Smooth muscle cell (in vitro differentiated cells): ENCODE data around the gene CHMP6. TPM values are rescaled to one million over a fixed set of nuclear protein-coding genes. Genes with fewer than 3 reads are reported as not detected.

Experiments
- DNase-seq: peaks from one replicate; lab custom pipeline; 2025; ENCODE audit not compliant: unreplicated experiment; lab: John Stamatoyannopoulos, UW
- H2AFZ ChIP-seq: fragments of 200-600 bp; sonication (generic); 2 replicates; pipeline ENCODE4 v1.6.0; 2016; ENCODE audit warnings: antibody characterized with exemption, low read depth, mild to moderate bottlenecking
- H3F3A ChIP-seq: fragments of 200-600 bp; sonication (generic); 2 replicates; pipeline ENCODE4 v1.6.0; 2017; ENCODE audit warnings: antibody characterized with exemption, low read depth
- H3K27ac ChIP-seq: fragments of 200-600 bp; sonication (generic); 2 replicates; pipeline ENCODE4 v1.5.1; 2016; ENCODE audit warnings: low read depth, mild to moderate bottlenecking
- H3K27me3 ChIP-seq: fragments of 200-600 bp; sonication (generic); 2 replicates; pipeline ENCODE4 v1.6.1; 2016; ENCODE audit warnings: low read depth, mild to moderate bottlenecking
- H3K36me3 ChIP-seq: fragments of 200-600 bp; sonication (generic); 2 replicates; pipeline ENCODE4 v1.5.1; 2016; ENCODE audit warnings: low read depth
- H3K4me1 ChIP-seq: fragments of 200-600 bp; sonication (generic); 2 replicates; pipeline ENCODE4 v1.5.1; 2016; ENCODE audit warnings: low read depth
- H3K4me2 ChIP-seq: fragments of 200-600 bp; sonication (generic); 2 replicates; pipeline ENCODE4 v1.6.0; 2016; ENCODE audit warnings: mild to moderate bottlenecking
- H3K4me3 ChIP-seq: fragments of 200-600 bp; sonication (generic); 2 replicates; pipeline ENCODE4 v1.5.1; 2016; ENCODE audit warnings: mild to moderate bottlenecking
- H3K79me2 ChIP-seq: fragments of 200-600 bp; sonication (generic); 2 replicates; pipeline ENCODE4 v1.6.0; 2016; ENCODE audit warnings: low read depth, mild to moderate bottlenecking
- H3K9ac ChIP-seq: fragments of 200-600 bp; sonication (generic); 2 replicates; pipeline ENCODE4 v1.6.0; 2016; ENCODE audit warnings: low read depth
- H3K9me3 ChIP-seq: fragments of 200-600 bp; sonication (generic); replicated peaks from 2 replicates; pipeline ENCODE4 v1.5.1; 2016; ENCODE audit warnings: low read depth
- H4K20me1 ChIP-seq: fragments of 200-600 bp; sonication (generic); 2 replicates; pipeline ENCODE4 v1.6.0; 2016; ENCODE audit warnings: low read depth
- CTCF ChIP-seq: fragments of 200-600 bp; sonication (generic); IDR thresholded peaks from 2 replicates; pipeline ENCODE4 v1.5.1; 2017; ENCODE audit warnings: borderline replicate concordance, mild to moderate bottlenecking, antibody characterized with exemption; ENCODE audit not compliant: insufficient read depth, poor library complexity, severe bottlenecking
- WGBS: methylation state at CpG from one replicate; pipeline ENCODE4 v1.1.7; 2016; ENCODE audit warnings: low lambda C conversion rate; 5-methylcytosine and 5-hydroxymethylcytosine counted together
- polyA plus RNA-seq: library from polyadenylated mRNA; unstranded; fragments of >200 nt; fragmentation: Nextera tagmentation; extraction: Ambion mirVana; gene quantifications from 2 replicates; pipeline ENCODE4 v1.2.1, GENCODE V29; 2016
- total RNA-seq: library from RNA; depleted of rRNA; stranded (reverse); fragments of >200 nt; gene quantifications from 2 replicates; pipeline ENCODE4 v1.2.3, GENCODE V29; 2014

The CHMP6 gene
- total and polyA plus RNA-seq, 2 experiments from 2014 or later: 5.8 to 21.5 TPM

GRCh38 chr17:81040791-81041337 is 49.2 kb downstream of the CHMP6 start:
- no peaks in the 10 kb centered on the region for H3K9me3 ChIP-seq
- peak; percentile 46 for TF ChIP-seq CTCF
- peaks cover 91% of the 10 kb centered on the region for H3K79me2 ChIP-seq
- peaks cover 7% of the 10 kb centered on the region for H3F3A ChIP-seq
- no peak for DNase-seq
- H3K4me3 ChIP-seq: no peak overlapping the region
- 66% methylated on average over 6 of the region's 6 CpGs for WGBS
- H2AFZ ChIP-seq: no peak overlapping the region
- peaks cover 100% of the 10 kb centered on the region for H4K20me1 ChIP-seq
- no peak overlapping the region for H3K9ac ChIP-seq
- no peaks in the 10 kb centered on the region for H3K36me3 ChIP-seq
- H3K4me1 ChIP-seq: peaks cover 37% of the 10 kb centered on the region
- H3K27ac ChIP-seq: peak overlapping the region; percentile 54
- H3K27me3 ChIP-seq: no peaks in the 10 kb centered on the region
- H3K4me2 ChIP-seq: peak overlapping the region; percentile 66

GRCh38 chr17:81042606-81043005 is 51.0 kb downstream of the CHMP6 start:
- TF ChIP-seq CTCF: no peak
- H3K9ac ChIP-seq: no peak overlapping the region
- H3K79me2 ChIP-seq: peaks cover 91% of the 10 kb centered on the region
- H2AFZ ChIP-seq: no peak overlapping the region
- no peaks in the 10 kb centered on the region for H3K36me3 ChIP-seq
- H4K20me1 ChIP-seq: peaks cover 100% of the 10 kb centered on the region
- no peaks in the 10 kb centered on the region for H3K9me3 ChIP-seq
- no peak overlapping the region for H3K4me3 ChIP-seq
- no peak overlapping the region for H3K4me2 ChIP-seq
- peaks cover 4% of the 10 kb centered on the region for H3F3A ChIP-seq
- H3K27ac ChIP-seq: peak overlapping the region; percentile 54
- H3K27me3 ChIP-seq: no peaks in the 10 kb centered on the region
- WGBS: 99% methylated on average over 9 of the region's 9 CpGs
- peaks cover 24% of the 10 kb centered on the region for H3K4me1 ChIP-seq
- DNase-seq: no peak

DNA sequence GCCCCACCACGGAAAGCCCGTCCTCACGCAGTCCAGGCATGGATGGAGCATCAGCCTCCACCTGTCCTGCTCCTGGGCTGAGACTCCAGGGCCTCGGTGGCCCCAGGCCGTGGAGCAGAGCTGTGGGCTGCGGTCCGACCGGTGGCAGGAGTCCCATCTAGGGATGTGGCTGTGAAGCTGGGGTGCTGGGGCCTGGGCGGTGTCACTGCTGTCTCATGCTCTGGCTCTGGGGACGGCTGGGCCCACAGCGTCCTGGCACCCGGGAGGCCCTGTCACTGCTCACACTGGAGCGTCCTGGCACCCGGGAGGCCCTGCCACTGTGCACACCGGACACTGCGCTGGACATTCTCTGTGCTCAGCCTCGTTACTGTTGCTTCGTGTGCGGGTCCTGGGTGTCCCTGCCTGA is 51.7 kb downstream of the CHMP6 start:
- Histone ChIP-seq H3K27ac (peak overlapping the region; percentile 50), H3K4me1 (peaks cover 24% of the 10 kb centered on the region), H3K36me3 (no peaks in the 10 kb centered on the region), H3K79me2 (peaks cover 90% of the 10 kb centered on the region), H3K9ac (no peak overlapping the region), H3K4me2 (peak overlapping the region; percentile 9), H3K4me3 (no peak overlapping the region), H3F3A (peaks cover 4% of the 10 kb centered on the region), H3K27me3 (no peaks in the 10 kb centered on the region), H4K20me1 (peaks cover 100% of the 10 kb centered on the region), H2AFZ (no peak overlapping the region), H3K9me3 (no peaks in the 10 kb centered on the region)
- no peak for TF ChIP-seq CTCF
- no peak for DNase-seq
- 96% methylated on average over 16 of the region's 19 CpGs for WGBS

- DNase-seq: no peak
- Histone ChIP-seq H3K9ac (no peak overlapping the region), H3K4me2 (peak overlapping the region; percentile 9), H2AFZ (no peak overlapping the region), H3K36me3 (no peaks in the 10 kb centered on the region), H3K27me3 (no peaks in the 10 kb centered on the region), H3K4me3 (no peak overlapping the region), H3K27ac (peak overlapping the region; percentile 50), H3K79me2 (peaks cover 90% of the 10 kb centered on the region), H4K20me1 (peaks cover 100% of the 10 kb centered on the region), H3K9me3 (no peaks in the 10 kb centered on the region), H3K4me1 (peaks cover 24% of the 10 kb centered on the region), H3F3A (peaks cover 4% of the 10 kb centered on the region)
- WGBS: 68% methylated on average over 37 of the region's 38 CpGs
- TF ChIP-seq CTCF: no peak
These were observed 52.2 kb downstream of the CHMP6 start for GRCh38 chr17:81043725-81044427.
